HCT116 (cell line): ENCODE measurements around the gene GPX7.

ENCODE experiments used
- CEBPB ChIP-seq: IDR thresholded peaks from 2 replicates; pipeline ENCODE4 v1.6.1; 2012; ENCODE audit warnings: low read depth
- EGR1 ChIP-seq: IDR thresholded peaks from 2 replicates; pipeline ENCODE4 v1.6.1; 2012; ENCODE audit warnings: low read depth
- EZH2 ChIP-seq: fragments of 200-600 bp; sonication (generic); IDR thresholded peaks from 2 replicates; pipeline ENCODE4 v1.6.1; 2017; ENCODE audit warnings: antibody characterized with exemption, mixed run types
- EZH2phosphoT487 ChIP-seq: fragments of 200-600 bp; IDR thresholded peaks from 2 replicates; pipeline ENCODE4 v1.6.1; 2018; ENCODE audit warnings: antibody characterized with exemption, borderline replicate concordance
- JUND ChIP-seq: IDR thresholded peaks from 2 replicates; pipeline ENCODE4 v1.6.1; 2012
- POLR2A ChIP-seq: IDR thresholded peaks from 2 replicates; pipeline ENCODE4 v1.7.0; 2011; ENCODE audit warnings: borderline replicate concordance; ENCODE audit not compliant: insufficient read depth, insufficient read length; ENCODE audit errors: extremely low read depth
- ZFX ChIP-seq: fragments of 450-650 bp; IDR thresholded peaks from 2 replicates; pipeline ENCODE4 v1.6.1; 2017
- TF ChIP-seq, protein P1 (sequence below), 3 experiments: fragments of 200-600 bp in 1 of 3; sonication (generic) in 1 of 3; IDR thresholded peaks in 2 of 3; conservative IDR thresholded peaks in 1 of 3; 2 replicates each; pipeline ENCODE4 v1.5.1; 2012 to 2017; ENCODE audit warnings: low read depth in 2 of 3, low read length in 2 of 3, antibody characterized with exemption in 1 of 3, borderline replicate concordance in 1 of 3, control low read depth in 1 of 3, mild to moderate bottlenecking in 1 of 3, mixed read lengths in 1 of 3, mixed run types in 1 of 3, moderate library complexity in 1 of 3; ENCODE audit not compliant: insufficient read depth in 1 of 3
- TF ChIP-seq, protein P2 (sequence below): IDR thresholded peaks from 2 replicates; pipeline ENCODE4 v1.6.1; 2011; ENCODE audit warnings: mild to moderate bottlenecking, low read length, moderate library complexity; ENCODE audit not compliant: insufficient replicate concordance; ENCODE audit errors: extremely low read depth
- TF ChIP-seq, protein P3 (sequence below): IDR thresholded peaks from 2 replicates; pipeline ENCODE4 v1.6.1; 2012; ENCODE audit warnings: low read depth

DNA sequence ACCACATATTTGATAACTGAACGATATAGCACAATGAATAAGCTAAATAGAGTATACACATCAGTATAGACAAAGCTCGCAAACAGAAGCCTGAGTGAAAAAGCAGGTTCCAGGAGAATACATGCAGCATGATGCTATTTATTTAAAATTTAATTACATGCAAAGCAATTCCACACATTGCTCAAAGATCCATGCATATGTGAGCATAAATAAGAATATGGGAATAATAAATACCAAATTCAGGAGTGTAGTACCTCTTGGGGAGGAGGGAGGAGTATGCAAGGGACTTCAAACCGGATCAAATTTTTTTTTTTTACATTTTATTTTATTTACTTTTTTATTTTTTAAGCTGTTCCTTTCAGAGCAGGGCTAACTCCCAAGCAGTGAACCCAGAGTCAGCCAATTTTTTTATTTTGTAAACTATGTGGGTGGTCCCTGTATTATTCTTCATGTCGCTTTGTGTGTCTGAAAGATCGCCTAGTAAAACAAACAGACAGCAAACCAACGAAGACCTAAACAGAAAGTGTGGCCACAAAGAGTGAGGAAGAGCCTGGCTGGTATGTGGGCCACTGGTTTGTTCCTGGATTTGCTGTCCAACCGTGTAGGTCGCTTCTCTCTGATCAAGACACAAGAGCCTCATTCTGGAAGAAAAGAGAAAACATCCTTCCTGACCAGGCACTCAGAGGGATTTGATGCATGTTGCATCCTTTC lies 26.6 kb downstream of the GPX7 start:
- TF ChIP-seq, protein P1, sequence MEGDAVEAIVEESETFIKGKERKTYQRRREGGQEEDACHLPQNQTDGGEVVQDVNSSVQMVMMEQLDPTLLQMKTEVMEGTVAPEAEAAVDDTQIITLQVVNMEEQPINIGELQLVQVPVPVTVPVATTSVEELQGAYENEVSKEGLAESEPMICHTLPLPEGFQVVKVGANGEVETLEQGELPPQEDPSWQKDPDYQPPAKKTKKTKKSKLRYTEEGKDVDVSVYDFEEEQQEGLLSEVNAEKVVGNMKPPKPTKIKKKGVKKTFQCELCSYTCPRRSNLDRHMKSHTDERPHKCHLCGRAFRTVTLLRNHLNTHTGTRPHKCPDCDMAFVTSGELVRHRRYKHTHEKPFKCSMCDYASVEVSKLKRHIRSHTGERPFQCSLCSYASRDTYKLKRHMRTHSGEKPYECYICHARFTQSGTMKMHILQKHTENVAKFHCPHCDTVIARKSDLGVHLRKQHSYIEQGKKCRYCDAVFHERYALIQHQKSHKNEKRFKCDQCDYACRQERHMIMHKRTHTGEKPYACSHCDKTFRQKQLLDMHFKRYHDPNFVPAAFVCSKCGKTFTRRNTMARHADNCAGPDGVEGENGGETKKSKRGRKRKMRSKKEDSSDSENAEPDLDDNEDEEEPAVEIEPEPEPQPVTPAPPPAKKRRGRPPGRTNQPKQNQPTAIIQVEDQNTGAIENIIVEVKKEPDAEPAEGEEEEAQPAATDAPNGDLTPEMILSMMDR (IDR thresholded peaks at IDR 0.05 in 2 of 3, conservative IDR thresholded peaks at IDR 0.05 in 1 of 3; ENCODE audit: borderline replicate concordance in 1 of 3, insufficient read depth in 1 of 3, low read depth in 2 of 3, low read length in 2 of 3): no peak
- no peak for TF ChIP-seq POLR2A
- TF ChIP-seq, protein P2, sequence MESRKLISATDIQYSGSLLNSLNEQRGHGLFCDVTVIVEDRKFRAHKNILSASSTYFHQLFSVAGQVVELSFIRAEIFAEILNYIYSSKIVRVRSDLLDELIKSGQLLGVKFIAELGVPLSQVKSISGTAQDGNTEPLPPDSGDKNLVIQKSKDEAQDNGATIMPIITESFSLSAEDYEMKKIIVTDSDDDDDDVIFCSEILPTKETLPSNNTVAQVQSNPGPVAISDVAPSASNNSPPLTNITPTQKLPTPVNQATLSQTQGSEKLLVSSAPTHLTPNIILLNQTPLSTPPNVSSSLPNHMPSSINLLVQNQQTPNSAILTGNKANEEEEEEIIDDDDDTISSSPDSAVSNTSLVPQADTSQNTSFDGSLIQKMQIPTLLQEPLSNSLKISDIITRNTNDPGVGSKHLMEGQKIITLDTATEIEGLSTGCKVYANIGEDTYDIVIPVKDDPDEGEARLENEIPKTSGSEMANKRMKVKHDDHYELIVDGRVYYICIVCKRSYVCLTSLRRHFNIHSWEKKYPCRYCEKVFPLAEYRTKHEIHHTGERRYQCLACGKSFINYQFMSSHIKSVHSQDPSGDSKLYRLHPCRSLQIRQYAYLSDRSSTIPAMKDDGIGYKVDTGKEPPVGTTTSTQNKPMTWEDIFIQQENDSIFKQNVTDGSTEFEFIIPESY: no peak
- TF ChIP-seq EZH2: no peak
- no peak for TF ChIP-seq JUND
- TF ChIP-seq, protein P3, sequence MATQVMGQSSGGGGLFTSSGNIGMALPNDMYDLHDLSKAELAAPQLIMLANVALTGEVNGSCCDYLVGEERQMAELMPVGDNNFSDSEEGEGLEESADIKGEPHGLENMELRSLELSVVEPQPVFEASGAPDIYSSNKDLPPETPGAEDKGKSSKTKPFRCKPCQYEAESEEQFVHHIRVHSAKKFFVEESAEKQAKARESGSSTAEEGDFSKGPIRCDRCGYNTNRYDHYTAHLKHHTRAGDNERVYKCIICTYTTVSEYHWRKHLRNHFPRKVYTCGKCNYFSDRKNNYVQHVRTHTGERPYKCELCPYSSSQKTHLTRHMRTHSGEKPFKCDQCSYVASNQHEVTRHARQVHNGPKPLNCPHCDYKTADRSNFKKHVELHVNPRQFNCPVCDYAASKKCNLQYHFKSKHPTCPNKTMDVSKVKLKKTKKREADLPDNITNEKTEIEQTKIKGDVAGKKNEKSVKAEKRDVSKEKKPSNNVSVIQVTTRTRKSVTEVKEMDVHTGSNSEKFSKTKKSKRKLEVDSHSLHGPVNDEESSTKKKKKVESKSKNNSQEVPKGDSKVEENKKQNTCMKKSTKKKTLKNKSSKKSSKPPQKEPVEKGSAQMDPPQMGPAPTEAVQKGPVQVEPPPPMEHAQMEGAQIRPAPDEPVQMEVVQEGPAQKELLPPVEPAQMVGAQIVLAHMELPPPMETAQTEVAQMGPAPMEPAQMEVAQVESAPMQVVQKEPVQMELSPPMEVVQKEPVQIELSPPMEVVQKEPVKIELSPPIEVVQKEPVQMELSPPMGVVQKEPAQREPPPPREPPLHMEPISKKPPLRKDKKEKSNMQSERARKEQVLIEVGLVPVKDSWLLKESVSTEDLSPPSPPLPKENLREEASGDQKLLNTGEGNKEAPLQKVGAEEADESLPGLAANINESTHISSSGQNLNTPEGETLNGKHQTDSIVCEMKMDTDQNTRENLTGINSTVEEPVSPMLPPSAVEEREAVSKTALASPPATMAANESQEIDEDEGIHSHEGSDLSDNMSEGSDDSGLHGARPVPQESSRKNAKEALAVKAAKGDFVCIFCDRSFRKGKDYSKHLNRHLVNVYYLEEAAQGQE: no peak
- no peak for TF ChIP-seq EGR1
- no peak for TF ChIP-seq CEBPB
- TF ChIP-seq EZH2phosphoT487: no peak
- TF ChIP-seq ZFX: no peak
